ENCODE data around the gene ATL2.

ATL2 gene

GRCh38 chr2:38248707-38249106 lies 128.4 kb downstream of the ATL2 start:
- no peak for DNase-seq (ENCODE audit: low read depth)

GRCh38 chr2:38248255-38248654 lies 128.8 kb downstream of the ATL2 start:
- no peak for DNase-seq (ENCODE audit: low read depth)

- no peak for DNase-seq (ENCODE audit: low read depth)
These were observed 131.0 kb downstream of the ATL2 start for GRCh38 chr2:38246105-38246504.

GRCh38 chr2:38245114-38245641 lies 131.9 kb downstream of the ATL2 start:
- DNase-seq (ENCODE audit: low read depth): no peak

- DNase-seq (ENCODE audit: low read depth): no peak
These were observed 132.8 kb downstream of the ATL2 start for GRCh38 chr2:38244301-38244700.

Measured in stromal cell of bone marrow (primary cell).